ENCODE results near the gene PHACTR1.

- TF ChIP-seq CTCF (IDR thresholded peaks at IDR 0.05) (no peak), POLR2A (IDR thresholded peaks at IDR 0.05) (no peak)
Measured at GRCh38 chr6:12916006-12916405, 199.4 kb downstream of the PHACTR1 start.
